MCF 10A (cell line): ENCODE data around the gene RXRG. TPM values are rescaled to one million over a fixed set of nuclear protein-coding genes. Genes with fewer than 3 reads are reported as not detected.

ENCODE experiments used
- BruUV-seq: library from RNA; stranded (reverse); fragments of 400-500 nt; replicated peaks from 2 replicates; lab custom pipeline; 2021; lab: Mats Ljungman, UMichigan
- CTCF ChIA-PET: fragments of 300-600 bp; sonication (Branson Sonifier 250); formaldehyde crosslinking; extraction: SDS; loops from one replicate; lab custom pipeline; 2021; ENCODE audit warnings: antibody characterized with exemption, inconsistent platforms; lab: Yijun Ruan, JAX
- POLR2A ChIA-PET: fragments of 300-600, 350-650 bp; sonication (Branson Sonifier 250); formaldehyde crosslinking; extraction: SDS; loops from one replicate; lab custom pipeline; 2020; ENCODE audit warnings: antibody characterized with exemption, inconsistent platforms; lab: Yijun Ruan, JAX
- DNase-seq: peaks from one replicate; pipeline ENCODE4 v3.0.0-alpha.2; 2018; ENCODE audit not compliant: unreplicated experiment
- H3K27ac Mint-ChIP-seq: one replicate; pipeline ENCODE4 v1.8.0; 2022; ENCODE audit warnings: mild to moderate bottlenecking, low read depth, mixed read lengths; ENCODE audit not compliant: unreplicated experiment
- H3K27me3 Mint-ChIP-seq: one replicate; pipeline ENCODE4 v1.8.0; 2022; ENCODE audit warnings: mixed read lengths; ENCODE audit not compliant: insufficient read depth, unreplicated experiment
- H3K36me3 Mint-ChIP-seq: one replicate; pipeline ENCODE4 v1.8.0; 2022; ENCODE audit warnings: mild to moderate bottlenecking, moderate library complexity, mixed read lengths; ENCODE audit not compliant: insufficient read depth, unreplicated experiment
- H3K4me1 Mint-ChIP-seq: one replicate; pipeline ENCODE4 v1.8.0; 2022; ENCODE audit warnings: mixed read lengths; ENCODE audit not compliant: insufficient read depth, unreplicated experiment
- H3K4me3 Mint-ChIP-seq: one replicate; pipeline ENCODE4 v1.8.0; 2022; ENCODE audit warnings: mild to moderate bottlenecking, moderate library complexity, mixed read lengths; ENCODE audit not compliant: unreplicated experiment
- H3K9me3 Mint-ChIP-seq: one replicate; pipeline ENCODE4 v1.8.0; 2022; ENCODE audit warnings: mixed read lengths; ENCODE audit not compliant: unreplicated experiment
- CTCF ChIP-seq: fragments of 200-600 bp; IDR thresholded peaks from one replicate; pipeline ENCODE4 v1.8.0; 2022; ENCODE audit warnings: antibody characterized with exemption, mild to moderate bottlenecking; ENCODE audit not compliant: unreplicated experiment
- intact Hi-C: fragments of 100-400 bp; cut with micrococcal nuclease; formaldehyde crosslinking; loops from 2 replicates; pipeline ENCODE4 v1.14.1; 2022
- total RNA-seq: library from RNA; stranded (reverse); gene quantifications from 2 replicates; pipeline ENCODE4 v1.2.3, GENCODE V29; 2022

RXRG gene
- total RNA-seq, 1 experiment from 2014 or later = not detected

- BruUV-seq = no TSS peak
- intact Hi-C loops = loop anchor here (1.0 to 10.0 kb wide), 4 partner anchors 11 to 519 kb away; no protein-coding TSS in a partner anchor
- Mint-ChIP-seq H3K9me3 (no peaks in the 10 kb centered on the region), H3K36me3 (peaks cover 6% of the 10 kb centered on the region), H3K27ac (no peak overlapping the region), H3K27me3 (peaks cover 83% of the 10 kb centered on the region), H3K4me3 (peak overlapping the region; percentile 47), H3K4me1 (peaks cover 18% of the 10 kb centered on the region)
- CTCF ChIA-PET = interaction anchor here (0.6 to 11.8 kb wide), 88 partner anchors 9 to 1524 kb away, joined by 3 to 557 read pairs (median 4); no protein-coding TSS in a partner anchor
- TF ChIP-seq CTCF = peak; percentile 98
- peak; percentile 88 for DNase-seq
- POLR2A ChIA-PET = interaction anchor here (0.8 to 2.1 kb wide), 5 partner anchors 9 to 437 kb away, joined by 3 to 13 read pairs (median 4); partner anchors contain the start of gene ALDH9A1
Measured at GRCh38 chr1:165392634-165393571, 52.0 kb downstream of the RXRG start.

- BruUV-seq = no TSS peak
- no peaks in the 10 kb centered on the region for H3K9me3 Mint-ChIP-seq
- POLR2A ChIA-PET = interaction anchor here (0.6 to 0.9 kb wide), 2 partner anchors 155 to 203 kb away, joined by 3 to 5 read pairs; no protein-coding TSS in a partner anchor
- intact Hi-C loops = loop anchor here (5.0 to 10.0 kb wide), 2 partner anchors 325 to 523 kb away; no protein-coding TSS in a partner anchor
- no peak for DNase-seq
- peaks cover 70% of the 10 kb centered on the region for H3K27me3 Mint-ChIP-seq
- H3K36me3 Mint-ChIP-seq = peaks cover 6% of the 10 kb centered on the region
- CTCF ChIA-PET = interaction anchor here (0.9 to 4.7 kb wide), 11 partner anchors 8 to 260 kb away, joined by 3 to 56 read pairs (median 8); no protein-coding TSS in a partner anchor
- peaks cover 12% of the 10 kb centered on the region for H3K4me1 Mint-ChIP-seq
- TF ChIP-seq CTCF = no peak
- no peak overlapping the region for H3K27ac Mint-ChIP-seq
- no peak overlapping the region for H3K4me3 Mint-ChIP-seq
Measured at GRCh38 chr1:165389609-165390008, 55.3 kb downstream of the RXRG start.

- Mint-ChIP-seq H3K36me3 (peaks cover 6% of the 10 kb centered on the region), H3K27ac (no peak overlapping the region), H3K27me3 (peaks cover 64% of the 10 kb centered on the region), H3K9me3 (no peaks in the 10 kb centered on the region), H3K4me1 (peaks cover 20% of the 10 kb centered on the region), H3K4me3 (no peak overlapping the region)
- intact Hi-C loops = no loop called here
- no TSS peak for BruUV-seq
- ChIA-PET POLR2A (interaction anchor here (0.7 kb wide), 1 partner anchor 244 kb away, joined by 3 read pairs; no protein-coding TSS in a partner anchor), CTCF (interaction anchor here (0.6 to 4.7 kb wide), 9 partner anchors 13 to 309 kb away, joined by 3 to 56 read pairs (median 9); no protein-coding TSS in a partner anchor)
- DNase-seq = no peak
- TF ChIP-seq CTCF = no peak
Measured at GRCh38 chr1:165387961-165388360, 57.0 kb downstream of the RXRG start.

GRCh38 chr1:165387505-165387904 lies 57.4 kb downstream of the RXRG start:
- H3K4me1 Mint-ChIP-seq = peaks cover 19% of the 10 kb centered on the region
- no TSS peak for BruUV-seq
- peaks cover 6% of the 10 kb centered on the region for H3K36me3 Mint-ChIP-seq
- peaks cover 59% of the 10 kb centered on the region for H3K27me3 Mint-ChIP-seq
- intact Hi-C loops = no loop called here
- H3K9me3 Mint-ChIP-seq = no peaks in the 10 kb centered on the region
- no peak for TF ChIP-seq CTCF
- no peak overlapping the region for H3K27ac Mint-ChIP-seq
- POLR2A ChIA-PET = interaction anchor here (0.7 kb wide), 1 partner anchor 245 kb away, joined by 3 read pairs; no protein-coding TSS in a partner anchor
- H3K4me3 Mint-ChIP-seq = no peak overlapping the region
- DNase-seq = no peak
- CTCF ChIA-PET = interaction anchor here (0.6 to 4.7 kb wide), 6 partner anchors 13 to 312 kb away, joined by 3 to 56 read pairs (median 7); no protein-coding TSS in a partner anchor
